Left cardiac atrium (tissue), 4 donors: ENCODE measurements around the gene HMGN3. TPM values are rescaled to one million over a fixed set of nuclear protein-coding genes. Genes with fewer than 3 reads are reported as not detected.
"Not testable (repeated sequence)": the region's sequence is repeated elsewhere in the genome, so short reads cannot be mapped to it uniquely, and the experiment has no call there.

Experiments
- ATAC-seq, 2 donors: fragments of 200-7000 bp; cut with Tn5 transposase; one replicate each; pipeline ENCODE4 v1.9.1; 2020; ENCODE audit warnings: mild to moderate bottlenecking in 2 of 2, moderate library complexity in 2 of 2
- DNase-seq: peaks from one replicate; pipeline ENCODE4 v3.0.0-alpha.2; 2020
- intact Hi-C, 2 donors: fragments of 100-400 bp; cut with DNase I; formaldehyde crosslinking; loops; one replicate each; pipeline versions ENCODE4 v1.14.1 to v1.15.1; 2022 to 2023
- long read RNA-seq: library from polyadenylated mRNA; unstranded; transcript quantifications from one replicate; pipeline ENCODE4 v2.0.0, GENCODE V29; 2021
- total RNA-seq, 2 donors: library from RNA; stranded (reverse); fragmentation: NEBNext Ultra II Directional; extraction: Animal tissue kit (Norgen Biotek cat#: 25700); gene quantifications; one replicate each; pipeline ENCODE4 v1.2.1, GENCODE V29; 2021
- donor health status: DM: no; HTN: yes; CAD: no.
- donor health status: DM: no; HTN: yes; CAD: no; lungs with severe emphysema.
- donor health status: DM: yes; HTN: yes; CAD: no.
- donor health status: Dilated cardiomyopathy.

HMGN3 gene
- 100 to 1,000 TPM; 120 to 122 TPM for total RNA-seq
- long read RNA-seq, transcript HMGN3-201 (6 exons, 831 nt), result major isoform, 9 of 83 reads
- long read RNA-seq, transcript HMGN3-202 (6 exons, 872 nt), result minor isoform, 6 of 83 reads
- long read RNA-seq, partial matches to known transcripts, result 21 of 83 reads
- long read RNA-seq, other reads (novel, unspliced or antisense), result 44 of 83 reads

DNA sequence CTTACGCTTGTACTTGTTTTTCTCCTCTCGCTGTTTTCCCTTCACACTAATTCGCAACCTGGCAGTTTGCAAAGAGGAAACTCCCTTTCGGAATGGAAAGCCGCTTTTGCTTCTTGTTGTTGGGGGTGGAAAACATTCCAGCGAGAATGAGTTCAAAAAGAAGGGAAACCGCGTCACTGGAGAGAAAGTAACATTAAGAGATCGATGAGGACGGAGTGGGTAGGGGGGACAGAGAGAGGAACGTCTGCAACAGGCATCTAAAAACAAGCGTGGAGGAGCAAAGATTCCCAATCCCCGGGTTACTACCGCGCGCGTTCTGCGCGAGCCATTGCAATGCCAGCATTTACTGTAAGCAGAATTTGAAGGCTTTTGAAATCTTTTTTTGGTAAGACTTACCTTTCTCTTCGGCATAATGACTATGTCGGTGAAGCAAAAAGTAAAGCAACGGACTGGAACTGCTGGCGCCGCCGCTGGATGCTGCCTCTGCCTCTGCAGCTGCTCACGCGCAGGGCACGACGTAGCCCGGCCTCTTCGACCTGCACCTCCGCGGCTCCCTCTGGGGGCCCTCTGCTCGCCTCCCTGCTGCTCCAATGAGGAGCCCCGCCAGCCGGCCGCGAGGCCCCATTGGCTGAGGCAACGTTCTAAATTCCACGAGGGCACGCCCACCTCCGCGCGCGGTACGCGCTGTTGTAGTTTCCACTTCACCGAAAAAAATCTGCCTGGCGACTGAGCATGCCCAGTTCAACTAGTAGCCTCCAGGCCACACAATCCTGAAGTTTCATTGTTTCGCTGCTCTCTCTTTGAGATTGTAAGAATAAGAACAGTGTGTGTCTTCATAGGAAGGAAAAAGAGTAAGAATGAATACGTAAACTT lies at the start of gene HMGN3:
Gene HMGN3, minus strand, starts transcription at position 533 of the 873 bp plus-strand sequence.
- DNase-seq (peak; percentile 98), ATAC-seq (peak; percentile 96 to 98)
- intact Hi-C loops, result loop anchor here in 1 of 2 donors (5.0 kb wide), 1 partner anchor 157 kb away; the partner anchor contains the start of gene PHIP

DNA sequence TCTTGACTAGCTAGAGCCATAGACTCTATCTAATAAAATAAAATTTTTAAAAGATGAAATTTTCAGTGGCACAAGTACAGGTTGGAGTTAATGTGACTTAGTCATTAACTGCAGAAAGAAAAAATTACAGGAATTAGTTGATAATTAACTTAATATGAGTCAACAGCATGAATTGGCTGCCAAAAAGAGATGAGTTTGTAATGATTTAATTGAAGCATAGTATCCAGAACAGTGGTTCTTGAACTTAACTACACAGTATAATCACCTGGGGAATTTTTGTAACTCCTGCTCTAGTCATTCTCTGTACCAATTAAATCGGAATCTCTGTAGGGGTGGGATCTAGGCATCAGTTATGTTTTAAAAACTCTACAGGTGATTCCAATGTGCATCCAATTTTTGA lies 46.3 kb upstream of the HMGN3 start:
- intact Hi-C loops, result no loop called here
- DNase-seq (no peak), ATAC-seq (no peak)

DNA sequence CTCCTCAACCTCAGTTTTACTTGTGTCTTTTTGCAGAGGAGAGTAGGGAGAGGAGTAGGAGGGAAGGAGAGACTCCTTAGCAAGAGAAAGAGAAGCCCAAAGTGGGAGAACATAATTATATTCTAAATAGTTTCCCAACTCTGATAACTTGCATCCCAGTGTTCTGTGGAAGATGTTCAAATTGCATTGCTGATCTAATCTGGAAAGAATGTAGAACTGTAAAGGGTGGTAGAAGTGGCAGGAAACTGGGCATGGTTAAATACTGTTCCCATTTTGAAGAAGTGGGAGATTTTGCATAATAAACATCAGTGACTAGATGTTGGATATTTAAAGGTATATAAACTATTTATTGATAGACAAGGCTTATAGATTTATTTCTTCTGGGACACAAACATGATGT lies 42.6 kb upstream of the HMGN3 start:
- peak in 1 of 2 donors; percentile 67 for ATAC-seq
- intact Hi-C loops, result no loop called here
- DNase-seq, result no peak

DNA sequence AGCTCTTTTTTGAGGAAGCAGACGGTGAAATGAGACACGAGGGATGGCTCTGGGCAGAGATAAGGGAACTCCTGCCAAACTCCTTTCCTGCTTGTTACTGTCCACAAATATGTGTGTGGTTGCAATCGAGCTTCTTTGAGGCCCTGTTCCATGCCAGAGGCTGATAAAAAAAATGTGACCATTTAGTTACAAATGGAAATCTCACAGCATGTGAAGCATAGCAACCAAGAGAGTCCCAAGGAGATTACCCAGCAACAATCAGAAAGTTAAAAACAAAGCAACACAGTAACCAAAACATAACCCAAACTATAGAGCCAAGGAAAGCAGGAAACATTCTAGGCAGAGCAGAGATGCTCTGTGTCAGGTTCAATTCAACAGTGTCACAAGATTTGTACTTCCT lies 35.4 kb upstream of the HMGN3 start:
- peak; percentile 72 to 97 for ATAC-seq
- intact Hi-C loops, result no loop called here
- peak; percentile 25 for DNase-seq

DNA sequence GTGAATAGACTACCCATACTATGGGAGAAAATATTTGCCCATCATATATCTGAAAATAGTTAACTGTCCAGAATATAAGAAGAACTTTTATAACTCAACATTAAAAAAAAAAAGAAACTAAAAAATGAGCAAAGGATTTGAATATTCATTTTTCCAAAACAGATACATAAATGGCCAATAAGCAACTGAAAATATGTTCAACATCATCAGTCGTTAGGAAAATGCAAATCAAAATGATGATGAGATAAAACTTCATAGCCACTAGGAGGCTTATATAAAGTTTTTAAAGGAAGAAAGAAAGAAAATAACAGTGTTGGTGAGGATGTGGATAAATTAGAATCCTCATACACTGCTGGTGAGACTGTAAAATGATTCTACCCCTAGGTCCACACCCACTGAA lies 32.6 kb upstream of the HMGN3 start:
- no peak for DNase-seq
- ATAC-seq, result no peak
- intact Hi-C loops, result no loop called here

DNA sequence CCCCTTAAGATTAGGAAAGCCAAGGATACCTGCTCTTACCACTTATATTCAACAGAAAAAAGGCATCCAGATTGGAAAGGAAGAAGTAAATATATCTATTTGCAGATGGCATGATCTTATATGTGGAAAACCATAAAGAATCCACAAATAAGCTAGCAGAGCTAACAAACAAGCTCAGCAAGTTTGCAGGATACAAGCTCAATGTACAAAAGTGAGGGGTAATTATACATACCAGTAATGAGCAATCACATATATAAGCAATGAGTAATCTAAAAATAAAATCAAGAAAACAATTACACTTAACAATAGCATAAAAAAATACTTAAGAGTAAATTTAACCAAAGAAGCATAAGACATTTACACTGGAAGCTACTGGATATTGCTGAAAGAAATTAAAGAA lies 31.6 kb upstream of the HMGN3 start:
- intact Hi-C loops, result no loop called here
- ATAC-seq (no peak), DNase-seq (no peak)

DNA sequence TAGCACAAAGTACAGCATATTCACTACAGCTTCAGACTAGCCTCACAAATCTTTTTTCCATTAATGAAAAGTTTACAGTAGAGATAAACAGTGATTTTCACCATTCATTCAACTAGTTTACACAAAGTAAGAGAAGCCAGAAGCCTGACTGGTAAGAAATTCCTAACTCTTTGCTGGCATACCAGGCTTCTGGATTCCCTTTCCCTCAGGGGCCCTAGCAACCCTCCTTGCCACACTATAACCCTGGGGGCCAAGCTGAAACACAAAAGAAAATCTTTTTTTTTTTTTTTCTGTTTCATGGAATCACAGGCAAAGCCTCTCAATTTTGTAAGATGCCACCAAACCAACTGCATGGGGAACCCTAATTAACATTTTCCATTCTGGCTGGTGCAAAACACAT lies 28.9 kb upstream of the HMGN3 start:
- intact Hi-C loops, result no loop called here
- DNase-seq (no peak), ATAC-seq (no peak)

DNA sequence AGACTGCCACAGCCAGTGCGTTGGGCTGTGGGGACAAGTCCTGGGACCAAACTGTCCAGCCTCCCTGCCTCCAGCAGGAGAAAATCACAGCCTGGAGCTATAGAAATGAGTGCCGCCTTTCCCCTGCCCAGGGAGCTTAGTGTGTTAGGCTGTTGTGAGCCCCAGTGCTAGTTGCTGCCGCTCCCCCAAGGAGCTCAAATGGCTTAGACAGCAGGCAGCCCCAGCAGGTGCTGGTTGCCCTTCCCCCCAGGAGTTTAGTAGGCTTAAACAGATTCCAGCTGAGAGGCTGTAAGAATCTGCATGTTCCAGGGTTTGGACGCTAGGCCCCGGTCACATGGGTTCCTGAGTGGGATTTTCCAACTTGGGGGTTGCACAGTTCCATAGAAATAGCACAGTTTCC lies 27.2 kb upstream of the HMGN3 start:
- intact Hi-C loops, result no loop called here
- ATAC-seq, result no peak
- no peak for DNase-seq

DNA sequence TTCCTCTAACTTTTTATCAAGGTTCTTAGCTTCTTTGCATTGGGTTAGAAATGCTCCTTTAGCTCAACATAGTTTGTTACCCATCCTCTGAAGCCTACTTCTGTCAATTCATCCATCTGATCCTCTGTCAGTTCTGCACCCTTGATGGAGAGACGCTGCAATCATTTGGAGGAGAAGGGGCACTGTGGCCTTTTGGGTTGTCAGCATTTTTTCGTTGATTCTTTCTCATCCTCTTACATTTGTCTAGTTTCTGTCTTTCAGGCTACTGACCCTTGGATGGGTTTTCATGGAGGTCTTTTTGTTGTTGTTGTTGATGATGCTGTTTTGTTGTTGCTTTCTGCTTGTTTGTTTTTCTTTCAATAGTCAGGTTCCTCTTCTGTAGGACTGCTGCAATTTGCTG lies 26.3 kb upstream of the HMGN3 start:
- no peak for DNase-seq
- intact Hi-C loops, result no loop called here
- no peak for ATAC-seq

DNA sequence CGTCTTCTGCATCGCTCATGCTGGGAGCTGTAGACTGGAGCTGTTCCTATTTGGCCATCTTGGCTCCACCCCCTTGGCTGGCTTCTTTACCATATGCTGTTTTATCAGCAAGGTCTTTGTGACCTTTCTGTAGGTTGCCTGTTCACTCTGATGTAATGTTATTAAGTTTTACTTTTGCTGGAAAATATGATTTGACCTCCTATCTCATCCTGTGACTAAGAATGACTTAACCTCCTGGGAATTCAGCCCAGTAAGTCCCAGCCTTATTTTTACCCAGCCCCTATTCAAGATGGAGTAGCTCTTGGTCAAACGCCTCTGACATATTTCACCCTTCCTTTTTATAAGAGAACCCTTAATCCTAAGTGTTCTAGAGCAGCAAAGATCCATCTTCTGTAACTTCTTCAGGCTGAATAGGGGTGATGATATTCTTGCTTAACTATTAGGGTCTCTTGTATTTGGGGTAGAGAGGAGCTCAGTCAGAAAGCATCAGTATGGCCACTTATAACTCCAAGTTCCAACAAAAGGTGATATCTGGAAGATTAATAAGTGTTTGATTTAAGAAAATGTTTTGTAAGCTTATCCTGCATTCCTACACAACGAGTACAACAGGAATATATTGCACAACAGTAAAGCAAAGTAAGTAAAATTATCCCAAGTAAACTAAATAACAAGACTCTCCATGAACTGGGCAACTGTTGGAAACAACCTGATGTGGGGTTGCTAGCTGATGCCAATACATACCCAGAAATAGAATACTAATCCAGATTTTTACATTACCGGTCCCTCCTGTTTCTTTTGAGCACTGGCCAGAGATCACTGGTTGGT lies 23.1 kb upstream of the HMGN3 start:
- intact Hi-C loops, result no loop called here
- DNase-seq (no peak), ATAC-seq (peak in 1 of 2 donors; percentile 44)

DNA sequence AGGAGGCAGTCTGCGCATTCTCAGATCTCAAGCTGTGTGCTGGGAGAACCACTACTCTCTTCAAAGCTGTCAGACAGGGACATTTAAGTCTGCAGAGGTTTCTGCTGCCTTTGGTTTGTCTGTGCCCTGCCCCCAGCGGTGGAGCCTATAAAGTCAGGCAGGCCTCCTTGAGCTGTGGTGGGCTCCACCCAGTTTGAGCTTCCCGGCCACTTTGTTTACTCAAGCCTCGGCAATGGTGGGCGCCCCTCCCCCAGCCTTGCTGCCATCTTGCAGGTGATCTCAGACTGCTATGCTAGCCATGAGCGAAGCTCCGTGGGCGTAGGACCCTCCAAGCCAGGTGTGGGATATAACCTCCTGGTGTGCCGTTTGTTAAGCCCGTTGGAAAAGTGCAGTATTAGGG lies 22.3 kb upstream of the HMGN3 start:
- DNase-seq, intact Hi-C loops, ATAC-seq: not testable (repeated sequence)

DNA sequence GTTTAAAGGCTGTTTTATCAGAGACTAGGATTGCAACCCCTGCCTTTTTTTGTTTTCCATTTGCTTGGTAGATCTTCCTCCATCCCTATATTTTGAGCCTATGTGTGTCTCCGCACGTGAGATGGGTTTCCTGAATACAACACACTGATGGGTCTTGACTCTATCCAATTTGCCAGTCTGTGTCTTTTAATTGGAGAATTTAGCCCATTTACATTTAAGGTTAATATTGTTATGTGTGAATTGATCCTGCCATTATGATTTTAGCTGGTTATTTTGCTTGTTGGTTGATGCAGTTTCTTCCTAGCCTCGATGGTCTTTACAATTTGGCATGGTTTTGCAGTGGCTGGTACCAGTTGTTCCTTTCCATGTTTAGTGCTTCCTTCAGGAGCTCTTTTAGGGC lies 20.6 kb upstream of the HMGN3 start:
- intact Hi-C loops, ATAC-seq, DNase-seq: not testable (repeated sequence)

DNA sequence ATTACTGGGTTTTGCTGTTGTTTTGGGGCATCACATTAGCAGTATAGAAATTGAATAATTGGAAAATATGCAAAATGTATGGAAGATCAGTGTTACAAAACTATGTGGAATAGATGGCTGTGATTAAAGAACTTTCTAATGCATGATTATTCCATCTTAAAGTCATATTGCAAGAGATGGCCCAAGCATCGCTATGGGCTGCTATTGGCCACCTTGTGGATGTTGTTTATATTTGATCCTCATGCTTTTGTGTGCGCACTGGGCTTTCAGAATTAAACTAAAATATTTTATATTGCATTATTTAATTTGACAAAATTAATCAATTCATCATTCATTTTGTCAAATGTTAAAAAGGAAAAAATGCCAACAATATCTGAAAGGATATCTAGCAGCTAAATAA lies 16.1 kb upstream of the HMGN3 start:
- ATAC-seq (no peak), DNase-seq (no peak)
- intact Hi-C loops, result no loop called here

DNA sequence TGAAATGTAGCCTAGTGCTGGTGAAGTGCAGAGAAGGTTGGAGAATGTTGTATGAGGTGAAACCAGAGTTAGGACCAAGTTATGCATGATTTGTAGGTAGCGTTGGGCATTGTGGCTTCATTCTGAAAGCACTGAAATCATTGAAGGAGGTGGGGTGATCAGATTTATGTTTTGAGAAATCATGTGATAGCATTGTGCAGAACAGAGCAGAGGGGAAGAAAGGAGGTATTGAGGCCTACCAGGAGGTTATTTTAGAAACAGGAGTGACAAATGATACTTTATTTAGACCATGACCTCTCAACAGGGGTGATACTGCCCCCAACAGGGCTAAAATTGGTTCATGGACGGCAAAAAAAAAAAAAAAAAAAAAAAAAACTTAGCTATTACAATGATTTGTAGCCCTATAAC lies 15.6 kb upstream of the HMGN3 start:
- DNase-seq (no peak), ATAC-seq (peak in 1 of 2 donors; percentile 49)
- intact Hi-C loops, result no loop called here

DNA sequence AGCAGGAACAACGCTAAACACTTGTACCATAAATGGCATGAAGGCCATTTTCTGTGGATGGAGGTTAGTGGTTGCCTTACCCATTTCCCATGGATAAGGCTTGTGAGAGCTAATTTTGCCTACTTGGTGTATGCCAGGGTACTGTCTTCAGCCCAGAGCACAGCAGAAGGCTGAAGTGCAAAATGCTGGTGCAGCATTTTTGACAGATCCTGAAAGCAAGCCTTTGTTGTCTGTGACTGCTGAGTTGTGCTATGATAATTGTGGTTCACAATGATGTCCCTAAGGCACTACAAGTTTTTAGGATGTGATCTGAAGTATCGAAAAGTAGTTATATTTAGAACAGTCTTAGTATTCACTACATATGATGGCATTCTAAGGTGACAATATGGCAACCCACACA lies 14.7 kb upstream of the HMGN3 start:
- no peak for ATAC-seq
- intact Hi-C loops, result loop anchor here in 1 of 2 donors (10.0 kb wide), 1 partner anchor 286 kb away; the partner anchor contains the start of gene LCA5
- no peak for DNase-seq

DNA sequence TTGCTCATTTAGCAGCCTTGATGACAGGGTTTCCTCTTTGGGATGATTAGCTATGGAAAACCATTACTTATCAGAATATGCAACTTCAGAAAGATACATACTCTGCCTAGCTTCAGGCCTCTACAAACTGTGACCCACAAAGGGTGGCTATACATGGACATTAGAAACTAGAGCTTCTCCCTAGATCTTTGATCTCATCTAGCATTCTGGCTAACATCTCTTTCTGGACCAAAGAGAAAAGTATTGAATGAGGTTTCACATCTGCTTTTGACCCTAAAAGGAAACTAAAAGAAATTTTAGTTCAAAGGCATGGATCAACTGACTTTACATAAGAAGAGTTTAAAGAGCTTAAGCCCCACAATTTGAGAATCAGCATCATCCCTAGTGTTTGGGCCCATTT lies 12.4 kb upstream of the HMGN3 start:
- no peak for DNase-seq
- ATAC-seq, result no peak
- intact Hi-C loops, result loop anchor here in 1 of 2 donors (10.0 kb wide), 1 partner anchor 288 kb away; the partner anchor contains the start of gene LCA5

DNA sequence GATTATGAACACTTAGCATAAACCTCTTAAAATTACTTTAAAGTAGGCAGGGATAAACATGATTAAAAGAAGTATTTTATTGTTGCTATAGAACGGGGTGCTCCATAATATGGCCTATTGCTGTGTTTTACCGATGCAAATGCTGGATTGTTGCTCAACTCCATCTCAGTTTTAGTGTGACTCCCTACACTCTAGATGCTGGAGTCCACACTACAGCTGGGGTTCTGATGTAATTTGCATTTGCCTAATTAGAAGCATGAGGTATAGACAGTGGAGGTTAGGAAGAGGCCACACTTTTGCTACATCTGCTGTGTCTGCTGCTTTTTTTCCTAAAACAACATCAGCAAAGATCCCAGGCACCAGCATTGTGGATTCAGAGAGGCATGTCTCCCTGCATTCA lies 6.7 kb upstream of the HMGN3 start:
- no peak for DNase-seq
- intact Hi-C loops, result loop anchor here in 1 of 2 donors (10.0 kb wide), 1 partner anchor 294 kb away; the partner anchor contains the start of gene LCA5
- ATAC-seq, result no peak

DNA sequence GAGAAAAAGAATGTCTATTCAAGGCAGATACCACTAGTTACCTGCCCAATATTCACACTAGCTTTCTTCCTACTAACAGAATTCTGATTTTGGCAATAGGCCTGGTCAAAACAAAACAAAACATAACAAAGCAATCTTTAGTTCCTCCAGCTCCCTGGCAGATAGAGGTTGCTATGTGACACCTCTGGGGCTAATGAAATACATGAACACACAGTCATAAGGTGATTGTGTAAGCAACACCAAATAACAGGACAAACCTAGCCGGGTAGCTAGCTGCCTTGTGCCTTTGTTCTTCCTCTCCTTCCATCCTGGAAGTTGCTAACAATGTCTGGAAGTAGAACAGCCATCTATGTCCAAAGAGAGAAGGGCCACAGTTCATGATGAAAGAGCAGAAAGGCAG lies 6.0 kb upstream of the HMGN3 start:
- DNase-seq, result no peak
- intact Hi-C loops, result loop anchor here in 1 of 2 donors (10.0 kb wide), 1 partner anchor 294 kb away; the partner anchor contains the start of gene LCA5
- peak in 1 of 2 donors; percentile 43 for ATAC-seq

DNA sequence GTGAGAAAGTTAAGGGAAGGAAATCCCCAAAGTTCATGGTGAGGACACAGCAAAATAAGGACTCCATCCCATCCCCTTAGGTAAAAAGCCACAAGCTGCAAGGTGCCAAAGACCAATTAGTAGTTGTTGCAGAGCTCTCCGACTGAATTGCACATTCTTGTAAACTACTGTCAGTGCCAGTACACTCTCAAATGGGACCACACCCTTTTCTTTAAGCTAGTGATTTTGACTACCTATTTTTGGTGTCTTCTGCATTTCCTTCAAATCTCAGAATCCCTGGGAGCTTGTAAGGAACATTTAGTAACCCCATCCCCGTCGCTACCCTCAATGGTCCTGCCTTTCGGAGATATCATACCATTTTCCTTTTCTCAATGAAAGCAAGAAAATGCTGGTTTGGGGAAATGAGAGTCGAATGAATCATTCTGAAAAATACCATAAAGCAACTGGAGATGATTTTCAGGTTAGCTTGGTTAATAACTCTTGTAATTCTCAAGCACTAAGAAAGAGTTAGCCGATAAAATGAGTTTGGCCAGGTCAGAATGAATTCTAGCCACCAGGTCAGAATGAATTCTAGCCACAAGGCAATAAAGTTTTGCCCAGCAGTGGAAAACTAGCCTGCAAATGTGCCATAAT lies 5.2 kb upstream of the HMGN3 start:
- no peak for ATAC-seq
- intact Hi-C loops, result loop anchor here in 1 of 2 donors (10.0 kb wide), 1 partner anchor 295 kb away; the partner anchor contains the start of gene LCA5

More for the DNA sequence above, 5.2 kb upstream of the HMGN3 start:
- DNase-seq, result no peak
